GM12865 (cell line): ENCODE results near the gene USP37.

Source experiments
- DNase-seq: peaks from one replicate; pipeline ENCODE4 v3.0.0; 2010; ENCODE audit warnings: low read depth
- H3K4me3 ChIP-seq: 2 replicates; pipeline ENCODE4 v1.5.1; 2011; ENCODE audit warnings: mild to moderate bottlenecking, low read depth, low read length, control low read depth
- TF ChIP-seq, protein P1 (sequence below): IDR thresholded peaks from 2 replicates; pipeline ENCODE4 v1.5.1; 2011; ENCODE audit warnings: low read length, control low read depth, low read depth, inconsistent platforms; ENCODE audit not compliant: insufficient read depth; ENCODE audit errors: missing control alignments

USP37 gene

DNA sequence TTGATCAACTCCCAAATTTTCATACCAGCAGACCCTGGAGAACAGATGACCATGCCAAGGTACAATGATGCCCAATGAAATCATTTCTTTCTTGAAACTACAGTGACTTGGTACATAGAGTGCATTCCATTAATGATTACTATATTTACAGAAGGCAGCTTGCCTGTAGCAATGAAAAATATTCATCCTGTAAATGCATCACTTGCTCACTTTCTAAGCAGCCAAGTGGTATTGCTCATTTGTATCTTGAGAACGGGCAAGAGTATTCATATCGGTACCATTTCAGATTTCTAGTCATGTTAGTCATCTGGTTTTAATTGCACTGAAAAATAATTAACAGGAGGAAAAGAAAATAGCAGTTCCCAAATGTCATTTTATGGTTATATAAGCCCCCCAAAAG lies 89.6 kb downstream of the USP37 start:
- TF ChIP-seq, protein P1, sequence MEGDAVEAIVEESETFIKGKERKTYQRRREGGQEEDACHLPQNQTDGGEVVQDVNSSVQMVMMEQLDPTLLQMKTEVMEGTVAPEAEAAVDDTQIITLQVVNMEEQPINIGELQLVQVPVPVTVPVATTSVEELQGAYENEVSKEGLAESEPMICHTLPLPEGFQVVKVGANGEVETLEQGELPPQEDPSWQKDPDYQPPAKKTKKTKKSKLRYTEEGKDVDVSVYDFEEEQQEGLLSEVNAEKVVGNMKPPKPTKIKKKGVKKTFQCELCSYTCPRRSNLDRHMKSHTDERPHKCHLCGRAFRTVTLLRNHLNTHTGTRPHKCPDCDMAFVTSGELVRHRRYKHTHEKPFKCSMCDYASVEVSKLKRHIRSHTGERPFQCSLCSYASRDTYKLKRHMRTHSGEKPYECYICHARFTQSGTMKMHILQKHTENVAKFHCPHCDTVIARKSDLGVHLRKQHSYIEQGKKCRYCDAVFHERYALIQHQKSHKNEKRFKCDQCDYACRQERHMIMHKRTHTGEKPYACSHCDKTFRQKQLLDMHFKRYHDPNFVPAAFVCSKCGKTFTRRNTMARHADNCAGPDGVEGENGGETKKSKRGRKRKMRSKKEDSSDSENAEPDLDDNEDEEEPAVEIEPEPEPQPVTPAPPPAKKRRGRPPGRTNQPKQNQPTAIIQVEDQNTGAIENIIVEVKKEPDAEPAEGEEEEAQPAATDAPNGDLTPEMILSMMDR: no peak
- DNase-seq: no peak
- H3K4me3 ChIP-seq: no peak overlapping the region

DNA sequence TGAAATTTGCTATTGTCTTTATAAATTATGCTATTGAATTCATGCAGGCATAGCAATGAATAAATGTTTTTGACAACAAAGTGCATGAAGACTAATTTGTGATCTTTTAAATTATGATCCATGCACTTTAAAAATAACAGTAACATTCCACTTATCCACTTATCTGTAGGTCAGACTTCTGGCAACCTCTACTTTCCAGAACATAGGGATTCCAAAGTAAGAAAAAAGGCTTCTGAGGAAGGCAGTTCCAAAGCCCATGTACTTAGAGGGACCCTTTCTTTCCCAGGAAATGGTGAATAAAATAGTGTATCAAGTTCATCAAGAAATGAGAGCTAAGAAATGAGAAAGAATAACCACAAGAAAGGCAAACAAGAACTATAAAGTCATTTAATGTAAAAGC lies 90.9 kb downstream of the USP37 start:
- TF ChIP-seq, protein P1: no peak
- H3K4me3 ChIP-seq: no peak overlapping the region
- DNase-seq: no peak

DNA sequence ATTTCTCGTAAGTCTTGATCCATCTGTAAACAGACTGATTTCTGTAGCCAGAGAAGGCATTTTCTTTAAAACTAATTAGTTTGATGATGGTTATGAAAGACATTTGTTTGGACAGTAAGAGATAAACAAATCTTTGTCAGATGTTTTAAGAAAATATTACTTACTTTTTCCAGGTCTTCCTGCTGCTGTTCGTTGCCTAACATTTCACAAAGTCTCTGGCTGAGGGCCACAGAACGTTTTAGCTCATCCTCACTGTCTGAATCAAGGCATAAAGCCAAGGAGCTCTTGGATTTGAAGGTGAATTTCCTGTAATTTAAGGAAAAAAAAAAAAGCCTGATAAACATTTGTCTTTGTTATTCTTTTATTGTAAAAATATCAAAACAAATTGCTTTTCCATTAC lies 91.5 kb downstream of the USP37 start:
- TF ChIP-seq, protein P1: no peak
- no peak for DNase-seq
- no peak overlapping the region for H3K4me3 ChIP-seq

DNA sequence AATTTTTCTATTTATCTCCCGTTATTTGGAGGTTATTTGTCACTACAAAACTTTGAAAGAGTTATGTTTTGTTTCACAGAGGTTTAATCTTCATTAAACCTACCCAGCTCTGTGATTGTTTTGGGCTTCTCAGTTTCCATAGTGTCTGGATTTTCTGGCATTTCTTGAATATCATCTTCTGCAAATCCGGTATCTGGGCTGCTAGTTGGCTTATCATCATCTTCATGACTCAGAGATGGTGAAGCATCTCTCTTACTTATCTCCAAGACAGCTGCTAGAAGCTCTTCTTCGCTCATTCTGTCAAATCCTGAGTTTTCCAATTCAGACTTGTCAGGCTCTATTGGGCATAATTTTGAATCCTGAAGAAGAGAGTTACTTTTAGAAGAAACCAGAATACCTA lies 93.6 kb downstream of the USP37 start:
- H3K4me3 ChIP-seq: no peak overlapping the region
- DNase-seq: no peak
- TF ChIP-seq, protein P1: no peak

DNA sequence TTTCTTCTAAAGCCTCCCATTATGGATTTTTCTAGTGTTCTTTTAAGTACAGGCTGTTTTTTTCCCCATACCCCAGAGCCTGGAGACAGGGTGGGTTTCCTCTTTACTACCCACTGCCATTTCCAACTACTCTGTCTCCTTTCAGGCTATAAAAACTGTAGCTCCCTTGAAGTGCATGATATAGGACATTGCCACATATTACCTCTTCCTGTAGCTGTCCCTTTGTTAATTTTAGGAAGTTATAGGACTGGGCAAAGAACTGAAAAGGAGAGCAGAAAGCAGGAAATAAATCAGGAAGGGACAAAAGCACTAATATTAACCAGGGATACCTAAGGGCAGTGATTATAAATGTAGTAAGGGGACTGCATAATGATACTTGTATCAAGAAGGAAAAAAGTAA lies 95.2 kb downstream of the USP37 start:
- H3K4me3 ChIP-seq: no peak overlapping the region
- DNase-seq: no peak
- TF ChIP-seq, protein P1: no peak

DNA sequence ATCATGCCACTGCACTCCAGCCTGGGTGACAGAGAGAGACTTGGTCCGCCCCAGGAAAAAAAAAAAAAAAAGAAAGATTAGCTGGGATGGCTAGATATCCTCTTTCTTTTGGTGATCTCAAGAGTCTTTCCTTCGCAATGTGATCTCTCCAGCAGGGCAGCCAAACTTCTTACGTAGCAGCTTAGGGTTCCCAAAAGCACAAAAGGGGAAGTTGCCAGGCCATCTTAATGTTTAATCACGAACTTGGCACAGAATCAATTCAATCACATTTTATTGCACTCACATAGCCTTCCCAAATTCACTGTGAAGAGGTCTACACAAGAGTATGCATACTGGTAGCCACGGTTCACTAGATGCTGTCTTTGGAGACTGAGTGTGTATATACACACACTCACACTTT lies 96.2 kb downstream of the USP37 start:
- H3K4me3 ChIP-seq: no peak overlapping the region
- TF ChIP-seq, protein P1: no peak
- no peak for DNase-seq

DNA sequence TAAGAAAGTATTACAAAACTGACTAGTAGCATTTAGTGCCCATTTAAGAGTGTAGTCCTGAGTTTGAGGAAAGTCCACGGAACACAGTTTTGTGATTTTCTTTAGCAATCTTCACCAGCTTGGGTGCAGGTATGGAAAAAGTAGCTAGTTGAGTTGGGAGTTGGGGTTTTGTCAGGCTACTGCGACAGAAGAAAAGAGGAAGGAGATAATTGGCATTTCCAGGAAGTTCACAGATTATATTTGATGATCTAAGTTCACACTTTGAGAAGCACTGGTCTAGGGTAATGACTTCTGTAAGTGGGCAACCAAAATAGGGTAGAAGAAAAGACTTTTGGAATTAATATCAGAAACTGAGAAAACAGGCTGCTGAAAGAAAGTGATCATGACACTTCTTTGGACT lies 97.1 kb downstream of the USP37 start:
- TF ChIP-seq, protein P1: no peak
- DNase-seq: no peak
- no peak overlapping the region for H3K4me3 ChIP-seq
